ENCODE data around the gene RUSC1.

The RUSC1 gene

GRCh38 chr1:155277902-155278688 is 42.6 kb upstream of the RUSC1 start (continued):
- TF ChIP-seq ZFHX2 (tag by site-specific recombination; conservative IDR thresholded peaks at IDR 0.05) (peak; percentile 58), TRIM28 (IDR thresholded peaks at IDR 0.05; ENCODE audit: borderline replicate concordance, low read length) (no peak), ZNF473 (tag by site-specific recombination; IDR thresholded peaks at IDR 0.05) (no peak), ZNF785 (tag by site-specific recombination; IDR thresholded peaks at IDR 0.05) (no peak), ZNF645 (tag by site-specific recombination; IDR thresholded peaks at IDR 0.05) (no peak), ZNF747 (tag by site-specific recombination; IDR thresholded peaks at IDR 0.05) (no peak), KLF10 (tag by site-specific recombination; IDR thresholded peaks at IDR 0.05) (0 out of 2 replicates have a peak, but pooled peaks have one; percentile 17), ZBTB17 (tag by site-specific recombination; IDR thresholded peaks at IDR 0.05) (0 out of 2 replicates have a peak, but pooled peaks have one; percentile 39), ZNF580 (tag by site-specific recombination; IDR thresholded peaks at IDR 0.05) (no peak), ZNF391 (tag by site-specific recombination; IDR thresholded peaks at IDR 0.05; ENCODE audit: borderline replicate concordance, low read depth) (no peak), ZNF114 (tag by site-specific recombination; IDR thresholded peaks at IDR 0.05) (no peak), ZNF654 (tag by site-specific recombination; IDR thresholded peaks at IDR 0.05; ENCODE audit: low read depth) (0 out of 2 replicates have a peak, but pooled peaks have one; percentile 18), ZNF521 (tag by site-specific recombination; IDR thresholded peaks at IDR 0.05) (no peak), ZNF23 (tag by site-specific recombination; IDR thresholded peaks at IDR 0.05; ENCODE audit: borderline replicate concordance) (no peak), ZNF398 (tag by site-specific recombination; IDR thresholded peaks at IDR 0.05) (no peak), OSR2 (tag by site-specific recombination; IDR thresholded peaks at IDR 0.05) (no peak), PRDM6 (tag by site-specific recombination; IDR thresholded peaks at IDR 0.05) (no peak), ZNF48 (tag by site-specific recombination; IDR thresholded peaks at IDR 0.05) (no peak), ZNF292 (tag by site-specific recombination; IDR thresholded peaks at IDR 0.05; ENCODE audit: borderline replicate concordance, low read depth) (no peak), ZNF223 (tag by site-specific recombination; IDR thresholded peaks at IDR 0.05) (no peak), GLIS2 (tag by site-specific recombination; IDR thresholded peaks at IDR 0.05) (no peak), GFI1B (tag by site-specific recombination; IDR thresholded peaks at IDR 0.05) (no peak), ZNF335 (tag by site-specific recombination; conservative IDR thresholded peaks at IDR 0.05) (no peak; the same call in 1 of the 2 replicates), ZBTB48 (tag by site-specific recombination; IDR thresholded peaks at IDR 0.05) (peak; percentile 60), ZNF140 (tag by site-specific recombination; IDR thresholded peaks at IDR 0.05) (no peak), KLF8 (tag by site-specific recombination; IDR thresholded peaks at IDR 0.05) (no peak), ZNF449 (tag by site-specific recombination; IDR thresholded peaks at IDR 0.05) (no peak), ZNF513 (tag by site-specific recombination; IDR thresholded peaks at IDR 0.05) (no peak), ZBTB7A (tag by site-specific recombination; IDR thresholded peaks at IDR 0.05; ENCODE audit: low read depth) (no peak), SCRT2 (tag by site-specific recombination; IDR thresholded peaks at IDR 0.05) (no peak; the same call in 1 of the 2 replicates), YY2 (tag by site-specific recombination; IDR thresholded peaks at IDR 0.05) (no peak), ZNF664 (tag by site-specific recombination; IDR thresholded peaks at IDR 0.05) (no peak), ZNF311 (tag by site-specific recombination; IDR thresholded peaks at IDR 0.05; ENCODE audit: borderline replicate concordance) (no peak), IKZF3 (tag by site-specific recombination; IDR thresholded peaks at IDR 0.05) (no peak)
